NCI-H748 (cell line): ENCODE measurements around the gene PAX6.

Experiments used
- DNase-seq: peaks from one replicate; lab custom pipeline; 2025; ENCODE audit not compliant: unreplicated experiment; lab: John Stamatoyannopoulos, UW

Gene PAX6

DNA sequence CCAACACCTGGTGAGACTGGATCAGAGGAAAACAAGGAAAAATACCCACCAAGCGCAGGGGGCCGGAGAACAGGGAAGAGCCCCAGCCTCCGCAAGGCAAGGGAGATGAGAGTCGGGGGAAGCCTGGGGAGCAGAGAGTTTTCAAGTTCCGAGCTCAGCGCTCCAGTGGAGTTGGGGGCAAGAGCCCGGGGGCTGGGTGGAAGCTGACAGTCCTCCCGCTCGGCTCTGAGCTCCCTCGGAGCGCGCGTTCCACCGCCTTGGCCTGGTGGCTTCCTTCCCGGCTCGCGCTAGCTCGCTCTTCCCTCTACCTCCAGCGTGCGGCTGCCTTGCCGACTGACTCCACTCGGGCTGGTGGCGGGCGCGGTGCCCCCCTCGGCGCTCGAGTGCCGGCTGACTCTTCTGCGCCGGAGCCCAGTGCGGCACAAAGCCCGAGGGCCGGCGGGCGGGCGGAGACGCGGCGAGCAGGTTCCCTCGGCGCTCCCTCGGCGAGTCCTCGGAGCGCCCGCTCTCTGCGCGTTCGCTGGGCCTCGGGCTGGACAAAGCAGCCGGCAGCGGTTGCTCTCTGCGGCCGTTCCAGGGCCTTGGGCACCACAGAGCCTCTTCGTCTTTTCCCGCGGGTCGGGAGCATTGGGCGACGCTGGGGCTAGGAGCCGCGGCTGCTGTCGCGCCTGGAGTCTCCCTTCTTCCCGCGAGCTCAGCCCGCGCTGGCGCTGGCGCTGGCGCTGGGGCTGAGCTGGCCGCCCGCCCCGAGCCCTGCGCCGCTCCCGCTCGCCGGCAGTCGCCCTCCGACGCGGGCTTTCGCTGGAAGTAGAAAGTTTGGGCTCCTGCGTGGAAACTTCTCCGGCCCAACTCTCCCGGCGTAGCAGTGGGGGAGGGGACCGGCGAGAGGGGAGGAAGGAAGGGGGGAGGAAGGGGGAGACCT is 1.0 kb downstream of the PAX6 start:
- peak; percentile 72 for DNase-seq

DNA sequence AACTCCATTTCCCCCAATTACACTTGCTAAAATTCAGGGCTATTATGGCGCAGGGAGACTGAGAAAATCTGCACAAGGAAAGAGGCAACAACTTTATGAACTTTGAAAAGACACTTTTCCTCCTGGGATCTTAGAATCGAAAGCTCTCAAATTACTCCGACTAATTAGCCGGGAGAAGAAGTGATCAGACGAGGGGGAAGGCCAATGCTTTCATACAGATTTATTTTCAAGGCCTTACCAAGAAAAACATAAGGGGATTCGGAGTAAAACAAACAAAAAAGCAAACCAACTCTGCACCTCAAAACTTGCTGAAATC is 1.6 kb downstream of the PAX6 start:
- no peak for DNase-seq

DNA sequence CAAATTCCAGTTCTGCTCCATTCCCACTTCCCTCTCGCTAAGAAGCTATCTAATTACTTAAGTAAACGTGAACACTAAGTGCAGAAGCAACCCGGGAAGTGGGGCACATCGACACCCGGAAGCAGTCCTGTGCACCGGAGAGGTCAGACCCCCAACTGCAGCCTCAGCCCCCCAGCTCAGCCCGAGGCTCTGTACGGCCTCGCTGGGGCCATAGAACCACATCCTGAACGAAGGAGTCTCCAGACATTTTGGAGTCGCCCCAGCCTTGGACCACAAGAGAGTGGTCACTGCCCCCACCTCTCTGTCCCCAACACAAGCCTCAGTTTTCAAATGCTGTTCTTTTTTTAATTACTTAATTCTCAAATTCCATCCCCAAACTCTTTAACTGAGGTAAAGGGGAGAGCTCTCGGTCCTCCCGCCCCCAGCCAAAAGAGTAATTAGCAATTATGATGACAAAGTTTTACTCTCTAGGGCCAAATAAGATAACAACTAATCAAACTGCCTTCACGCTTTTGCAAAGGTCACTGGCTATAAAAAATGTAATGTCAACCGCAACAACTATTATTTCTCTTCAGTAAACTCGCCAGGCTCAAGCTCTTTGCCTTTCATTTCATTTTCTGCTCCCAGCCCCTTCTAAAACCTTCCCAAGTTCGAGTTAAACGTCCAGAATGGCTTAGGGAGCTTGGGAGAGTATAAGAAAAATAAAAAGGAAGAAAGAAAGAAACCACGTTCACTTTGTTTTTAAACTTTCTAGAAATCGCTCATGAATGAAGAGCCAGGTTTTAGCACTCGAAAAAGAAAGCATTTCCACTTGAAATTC is 2.2 kb downstream of the PAX6 start:
- DNase-seq, result peak; percentile 19

DNA sequence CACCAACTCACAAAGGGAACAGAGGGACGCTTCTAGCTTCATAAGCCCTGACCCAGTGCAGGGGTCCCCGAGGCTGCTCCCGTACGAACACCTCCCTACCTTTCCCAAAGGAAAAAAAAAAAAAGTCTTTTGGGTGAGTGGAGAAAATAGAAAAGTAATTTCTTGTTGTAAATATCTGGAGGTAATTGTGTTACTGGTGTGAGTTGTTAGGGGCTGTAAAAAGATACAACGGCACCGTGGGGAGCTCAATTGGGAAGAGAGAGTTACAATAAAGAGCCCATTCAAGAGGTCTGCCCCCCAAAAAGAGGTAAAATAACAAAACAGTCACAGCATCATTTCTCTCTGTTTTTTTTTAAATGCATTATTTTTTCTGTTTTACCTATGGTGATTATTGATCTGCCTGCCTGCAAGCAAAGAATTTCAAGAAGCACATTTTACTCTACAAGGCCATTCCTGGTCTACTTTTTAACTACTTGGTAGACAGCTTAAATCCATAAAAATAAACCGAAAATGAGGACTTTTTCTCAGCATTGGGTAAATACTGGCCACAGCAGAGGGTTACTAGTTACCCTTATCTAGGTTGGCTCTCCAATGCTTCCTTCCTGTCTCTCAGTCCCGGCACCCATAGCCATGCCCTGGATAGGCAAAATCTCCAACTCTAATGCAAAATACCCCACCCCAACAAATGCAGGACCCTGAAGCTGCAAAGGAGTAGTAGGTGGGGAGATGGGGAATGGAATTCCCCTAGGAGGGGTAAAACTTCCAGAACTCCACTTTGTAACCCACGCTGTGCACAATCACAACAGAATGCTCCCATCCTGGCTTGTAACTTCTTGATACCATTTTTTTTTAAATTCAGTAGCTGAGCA is 3.1 kb downstream of the PAX6 start:
- DNase-seq, result no peak

DNA sequence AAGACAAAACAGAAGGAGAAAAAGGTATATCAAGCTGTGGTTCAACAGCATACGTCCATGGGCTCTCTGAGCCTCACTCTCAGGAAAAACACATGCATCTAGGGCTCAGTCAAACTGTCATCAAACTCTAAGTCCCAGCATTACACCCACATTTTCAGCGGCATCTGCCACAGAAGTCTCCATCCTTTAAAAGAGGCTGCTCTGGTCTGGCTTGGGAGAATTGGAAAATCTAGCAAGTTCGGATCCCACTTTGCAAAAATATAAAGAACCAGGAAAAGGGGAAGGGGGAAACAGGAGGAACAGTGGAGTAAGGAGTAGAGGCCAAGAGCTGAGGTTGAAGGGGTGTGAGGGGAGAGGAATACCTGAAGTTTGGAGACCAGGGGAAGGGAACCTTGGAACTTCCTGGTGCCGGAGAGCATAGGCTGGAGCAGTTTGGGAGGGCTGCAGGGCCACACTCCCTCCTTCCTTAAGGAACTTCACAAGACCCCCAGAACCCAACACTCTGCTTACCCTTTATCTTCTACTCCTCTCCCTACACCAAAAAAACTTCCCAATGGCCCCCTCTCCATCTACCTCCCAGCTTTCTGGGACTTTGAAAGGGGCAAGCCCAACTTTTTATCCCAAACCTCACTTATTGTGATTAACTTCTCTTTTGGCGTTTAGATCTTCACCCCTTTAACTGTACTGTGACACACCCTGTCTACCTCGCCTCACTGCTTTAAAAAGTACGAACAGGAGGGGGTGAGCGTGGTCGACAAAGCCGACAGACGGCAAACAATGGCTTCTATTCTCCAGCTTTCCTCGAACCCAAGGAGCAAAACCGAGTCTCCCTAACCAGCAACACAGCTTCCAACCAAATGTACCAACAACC is 4.0 kb downstream of the PAX6 start:
- no peak for DNase-seq

DNA sequence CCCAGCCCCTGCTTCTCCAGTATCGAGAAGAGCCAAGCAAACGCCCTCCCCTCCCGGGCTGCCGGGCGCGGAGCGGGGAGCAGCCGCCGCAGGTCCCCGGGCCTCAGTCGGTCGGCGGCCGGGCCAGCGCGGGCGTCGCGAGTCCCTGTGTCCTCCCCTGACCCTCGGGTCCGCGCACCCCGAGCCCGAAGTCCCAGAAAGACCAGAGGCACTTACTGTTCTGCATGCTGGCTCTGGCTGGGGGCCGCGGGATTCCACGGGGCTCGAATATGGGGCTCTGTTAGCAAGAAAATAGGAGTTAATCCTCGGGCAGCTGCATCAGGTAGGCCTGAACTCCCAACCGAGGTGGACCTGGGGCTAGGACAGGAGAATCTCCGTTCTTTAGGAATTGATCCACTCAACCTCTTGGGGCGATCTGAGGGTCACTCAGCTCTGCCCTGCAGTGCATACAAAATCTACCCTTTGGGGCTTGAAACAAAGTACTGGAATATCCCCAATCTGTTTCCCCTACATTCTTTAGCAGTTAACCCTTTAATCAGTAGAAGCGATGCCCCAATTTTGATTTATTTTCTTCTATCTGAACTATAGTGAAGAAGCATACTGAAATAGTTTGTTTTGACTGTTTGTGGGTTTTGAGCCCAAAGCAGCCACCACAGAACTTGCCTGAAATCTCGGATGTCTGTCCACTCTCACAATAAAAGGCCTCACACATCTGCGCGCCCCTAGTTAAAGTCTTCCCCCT is 4.8 kb downstream of the PAX6 start:
- no peak for DNase-seq

DNA sequence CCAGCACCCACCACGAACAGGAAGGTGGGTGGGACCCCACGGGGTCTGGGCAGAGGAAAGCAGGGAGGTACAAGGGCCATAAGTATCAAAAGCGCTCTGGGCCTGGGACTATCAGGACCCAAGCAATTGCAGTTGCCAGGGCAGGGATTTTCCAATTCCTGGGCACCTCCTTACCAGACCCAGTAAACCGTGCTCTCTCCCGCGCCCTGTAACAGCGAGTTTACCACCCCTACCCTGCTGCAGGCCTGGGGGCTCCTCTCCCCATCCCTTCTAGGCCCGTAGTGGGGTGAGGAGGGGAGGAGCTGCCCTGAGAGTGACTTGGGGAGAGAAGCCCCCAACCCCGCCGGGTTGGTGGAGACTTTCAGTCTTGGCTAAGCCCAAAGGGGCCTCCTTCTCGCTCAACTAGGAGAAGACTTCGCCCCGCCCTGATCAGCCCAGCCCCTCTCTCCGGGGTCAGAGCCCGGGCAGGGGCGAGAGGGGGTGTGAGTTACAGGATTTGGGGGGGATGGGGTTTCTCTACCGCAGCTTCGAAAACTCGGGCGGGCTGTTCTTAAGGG is 5.4 kb downstream of the PAX6 start:
- DNase-seq, result no peak

DNA sequence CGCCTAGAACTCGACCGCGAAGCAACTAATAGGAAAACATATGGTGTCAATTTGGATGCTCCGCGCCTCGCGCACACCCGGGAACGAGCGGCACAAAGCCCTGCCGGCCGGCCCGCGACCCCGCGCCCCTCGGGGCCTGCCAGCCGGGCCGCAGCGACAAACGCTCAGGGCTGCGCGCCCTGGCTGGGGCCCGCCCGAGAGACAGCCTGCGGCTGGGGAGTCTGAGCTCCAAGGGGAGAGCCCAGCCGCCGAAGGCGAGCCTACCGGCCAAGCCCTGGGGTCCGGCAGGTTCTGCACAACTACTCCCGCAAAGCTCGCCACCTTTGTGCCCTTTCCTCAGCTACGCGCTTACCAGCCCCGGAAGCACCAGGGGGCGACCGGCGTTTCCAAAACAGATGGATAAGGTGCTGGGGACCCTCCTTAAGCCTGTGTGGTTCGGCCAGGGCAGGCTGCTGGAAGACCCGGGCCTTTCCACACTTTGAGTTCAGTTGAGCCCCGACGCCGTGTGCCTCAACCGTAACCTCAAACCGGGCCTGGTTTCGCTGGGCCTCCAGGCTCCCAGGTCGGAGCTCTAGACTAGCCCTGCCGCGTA is 6.0 kb downstream of the PAX6 start:
- DNase-seq, result no peak

DNA sequence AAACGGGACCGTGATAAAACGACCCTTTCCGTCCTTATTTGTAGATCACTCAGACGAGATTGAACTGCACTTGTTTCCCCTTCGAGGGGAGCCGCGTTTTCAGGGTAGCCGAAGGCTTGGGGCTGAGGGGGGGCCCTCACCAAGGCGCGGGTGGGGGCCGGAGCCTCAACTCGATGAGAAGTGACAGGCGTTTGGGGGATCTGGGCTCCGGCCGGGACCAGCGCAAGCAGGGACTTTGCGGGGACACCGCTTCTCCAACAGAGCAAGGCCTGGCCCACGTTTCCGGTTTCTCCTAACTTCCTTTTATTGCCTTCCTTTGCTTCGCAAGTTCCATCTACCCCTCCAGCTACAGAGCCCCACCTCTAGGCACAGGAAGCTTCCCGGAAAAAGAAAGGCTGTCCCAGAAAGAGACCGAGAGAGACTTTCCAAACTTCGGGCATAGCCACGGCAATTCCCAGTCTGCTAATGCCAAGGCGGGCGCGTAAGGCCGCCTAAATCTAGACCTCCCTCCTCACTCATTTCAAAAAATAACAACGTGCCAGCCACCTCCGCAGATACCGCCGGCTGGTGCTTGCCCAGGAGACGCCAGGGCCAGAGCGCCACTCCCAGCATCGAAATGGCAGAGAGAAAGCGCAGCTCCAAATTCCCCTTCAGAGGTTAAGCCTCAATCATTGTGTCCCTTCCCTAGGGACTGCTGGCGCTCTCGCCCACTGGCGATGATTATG is 6.6 kb downstream of the PAX6 start:
- no peak for DNase-seq

DNA sequence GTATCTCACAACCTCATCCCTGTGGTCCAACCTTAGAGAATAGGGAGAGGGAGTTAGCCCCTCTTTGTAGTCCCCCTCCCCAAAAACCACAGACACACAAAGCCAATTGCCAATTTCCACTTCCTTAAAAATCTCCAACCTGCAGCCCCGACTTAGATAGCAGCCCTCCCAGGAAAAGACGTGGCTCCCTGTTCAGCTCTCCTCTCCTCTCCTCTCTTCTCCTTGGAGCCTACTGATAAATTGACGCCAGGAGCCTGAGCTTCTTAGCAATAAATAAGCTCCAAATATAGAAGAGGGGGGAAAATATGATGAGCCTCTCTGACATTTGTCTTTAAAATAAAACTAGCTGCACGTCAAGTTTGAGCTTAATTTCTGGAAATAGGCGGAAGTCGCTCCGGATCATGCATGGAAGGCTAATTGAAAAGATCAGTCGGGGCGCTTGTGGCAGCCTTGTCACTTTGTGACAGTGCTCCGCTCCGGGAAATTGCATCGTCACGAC is 7.3 kb downstream of the PAX6 start:
- no peak for DNase-seq

DNA sequence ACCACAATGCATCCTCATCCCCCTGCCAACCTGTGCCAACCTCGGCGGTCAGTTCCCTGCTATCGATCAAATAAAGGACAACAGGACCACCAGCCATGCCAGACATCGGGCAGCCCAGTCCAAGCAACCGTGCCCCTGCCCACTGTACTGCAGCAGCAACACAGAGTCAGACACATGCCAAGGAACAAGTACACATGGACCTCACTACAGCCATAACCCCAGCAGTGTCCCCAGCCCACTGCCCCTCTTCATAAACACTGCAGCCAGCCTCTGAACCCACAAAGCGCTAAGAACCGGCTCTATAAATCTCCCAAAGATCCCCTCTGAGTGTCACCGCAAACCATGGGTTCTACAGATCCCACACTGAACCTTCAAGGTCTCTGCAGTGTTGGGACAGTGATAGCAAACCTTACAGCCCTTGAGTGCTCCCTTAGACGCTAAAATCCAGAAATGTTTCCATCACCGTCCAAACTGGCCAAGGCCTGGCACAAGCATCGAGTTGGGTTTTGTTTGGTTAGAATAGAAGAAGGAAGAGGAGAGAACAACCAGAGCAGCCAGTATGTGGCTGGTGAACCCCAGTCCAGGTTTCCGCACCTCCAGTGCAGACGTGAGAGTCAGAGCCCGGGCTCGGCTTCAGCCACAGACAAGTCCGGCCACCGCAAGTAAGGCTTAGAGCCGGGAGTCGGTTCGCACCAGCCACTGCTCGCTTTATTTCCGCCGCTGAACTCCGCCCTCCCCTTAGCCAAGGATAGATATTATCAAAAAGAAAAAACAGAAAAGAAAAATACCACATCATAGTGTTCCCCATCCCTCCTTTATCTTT is 7.9 kb downstream of the PAX6 start:
- DNase-seq, result no peak

DNA sequence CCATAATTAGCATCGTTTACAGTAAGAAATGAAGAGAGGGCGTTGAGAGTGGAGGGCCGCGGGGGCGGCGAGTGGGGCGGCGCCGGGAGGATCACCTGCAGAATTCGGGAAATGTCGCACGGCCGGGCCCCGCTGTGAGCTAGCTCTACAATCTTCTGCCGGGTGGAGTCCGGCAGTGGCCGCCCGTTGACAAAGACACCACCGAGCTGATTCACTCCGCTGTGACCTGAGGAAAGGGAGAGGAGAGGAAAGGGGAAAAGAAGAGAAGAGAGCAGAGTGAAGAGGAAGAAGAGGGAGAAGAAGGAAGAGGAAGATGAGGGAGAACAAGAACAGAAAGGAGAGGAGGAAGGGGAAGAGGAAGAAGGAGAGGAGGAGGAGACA is 8.5 kb downstream of the PAX6 start:
- DNase-seq, result no peak

DNA sequence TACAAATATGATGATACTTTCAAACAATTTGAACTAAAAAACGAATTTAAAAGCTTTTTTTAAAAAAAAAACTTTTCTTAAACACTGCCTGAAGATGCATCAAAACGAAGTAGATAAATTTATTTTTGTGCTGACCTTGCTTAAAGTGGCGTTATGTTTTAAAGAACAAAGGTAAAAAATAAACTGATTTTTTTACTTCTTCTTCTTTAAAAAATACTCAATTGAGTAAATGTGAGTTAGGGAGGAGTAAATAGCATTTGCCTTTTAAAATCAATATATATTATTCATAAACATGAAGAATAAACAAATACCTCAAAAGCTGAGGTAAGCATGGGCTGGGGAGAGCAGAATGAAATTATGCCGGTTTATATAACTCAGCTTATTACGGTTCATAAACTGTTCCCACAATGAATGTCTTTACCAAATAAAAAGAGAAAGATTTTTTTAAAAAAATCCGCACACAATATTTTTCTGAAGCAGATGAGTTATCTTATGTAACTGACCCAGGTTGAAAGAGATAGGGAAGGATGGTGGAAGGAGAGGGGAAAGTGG is 9.0 kb downstream of the PAX6 start:
- DNase-seq, result no peak

DNA sequence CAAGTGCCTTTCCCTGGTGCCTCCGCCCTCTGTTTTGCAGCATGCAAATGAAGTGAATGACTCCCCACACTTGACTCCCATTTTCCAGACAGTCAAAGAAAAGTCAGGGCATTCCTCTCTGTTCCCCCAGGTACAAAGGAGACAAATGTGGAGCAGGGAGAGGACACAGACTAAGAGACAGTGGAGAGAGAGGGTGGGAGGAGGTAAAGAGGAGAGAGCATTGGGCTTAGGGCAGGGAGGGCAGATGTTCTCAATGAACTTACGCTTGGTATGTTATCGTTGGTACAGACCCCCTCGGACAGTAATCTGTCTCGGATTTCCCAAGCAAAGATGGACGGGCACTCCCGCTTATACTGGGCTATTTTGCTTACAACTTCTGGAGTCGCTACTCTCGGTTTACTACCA is 9.8 kb downstream of the PAX6 start:
- no peak for DNase-seq

DNA sequence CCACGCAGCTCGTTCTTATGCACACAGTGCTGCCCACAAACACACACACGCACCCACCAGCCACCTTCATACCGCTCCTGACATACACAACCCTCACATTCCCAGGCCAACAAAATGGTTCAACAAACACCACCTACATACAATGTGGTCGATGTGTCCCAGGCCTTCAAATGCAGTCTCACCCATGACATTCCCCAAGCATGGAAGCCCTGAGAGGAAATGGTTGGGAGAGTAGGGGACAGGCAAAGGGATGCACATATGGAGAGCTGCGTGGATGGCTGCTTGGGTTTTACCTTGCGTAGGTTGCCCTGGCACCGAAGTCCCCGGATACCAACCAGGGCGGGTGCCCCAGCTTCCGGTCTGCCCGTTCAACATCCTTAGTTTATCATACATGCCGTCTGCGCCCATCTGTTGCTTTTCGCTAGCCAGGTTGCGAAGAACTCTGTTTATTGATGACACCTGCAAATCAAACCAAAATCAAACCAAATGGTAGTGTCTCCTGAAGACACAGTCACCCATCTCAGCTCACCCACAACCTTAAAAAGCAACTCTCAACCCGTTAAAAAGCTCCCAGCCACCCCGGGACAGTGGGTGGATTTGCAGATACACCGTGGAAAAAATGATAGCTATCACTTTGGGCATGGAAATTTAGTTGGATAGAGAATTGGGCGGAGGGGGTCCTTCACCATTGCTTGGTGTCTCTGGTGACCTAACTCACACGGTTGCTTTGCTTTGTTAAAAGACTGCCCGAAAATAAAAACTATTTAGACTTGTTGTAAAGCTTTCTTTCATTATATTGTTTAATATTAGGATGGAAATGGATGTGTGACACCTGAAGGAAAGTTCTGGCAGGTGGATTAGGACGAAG is 10.5 kb downstream of the PAX6 start:
- DNase-seq, result no peak
